Measurements from ENCODE around the gene SYCP3. TPM values are rescaled to one million over a fixed set of nuclear protein-coding genes. Genes with fewer than 3 reads are reported as not detected.

Gene SYCP3
- total RNA-seq, 1 experiment from 2014 or later, result 0.31 TPM

DNA sequence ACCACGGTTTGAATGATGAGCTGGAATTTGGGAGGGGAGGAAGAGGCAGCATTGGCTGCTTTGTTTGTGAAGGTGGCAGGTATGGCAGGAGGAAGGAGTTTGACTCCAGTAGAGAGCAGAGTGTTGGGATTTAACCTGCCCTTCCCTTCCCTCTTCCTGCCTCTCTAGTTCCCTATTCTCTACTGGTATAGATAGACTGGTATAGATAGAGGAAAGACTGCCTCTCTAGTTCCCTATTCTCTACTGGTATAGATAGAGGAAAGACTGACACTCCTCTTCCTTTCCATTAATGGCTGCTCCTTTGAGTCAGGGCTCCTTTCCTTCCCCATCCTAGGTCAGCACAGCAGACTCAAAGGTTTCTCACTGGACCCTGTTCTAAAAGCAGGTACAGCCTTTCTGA, 8.4 kb upstream of the SYCP3 start:
- no CpG with 5 or more reads among the region's 1 CpG for WGBS (ENCODE audit: extremely low coverage, insufficient read length, low lambda C conversion rate)
- Histone ChIP-seq H2BK120ac (ENCODE audit: low read depth, low read length, poor library complexity, severe bottlenecking) (no peak overlapping the region), H3K14ac (ENCODE audit: insufficient read depth, low read length) (no peak overlapping the region), H3K4me2 (ENCODE audit: insufficient read depth, insufficient read length, low read length) (no peak overlapping the region), H4K91ac (ENCODE audit: insufficient read length, low read depth, low read length) (no peak overlapping the region), H3K4me1 (ENCODE audit: insufficient read depth, low read length) (no peaks in the 10 kb centered on the region), H3K56ac (ENCODE audit: insufficient read length, low read depth, low read length) (no peak overlapping the region), H3K79me1 (ENCODE audit: insufficient read depth, low read depth, low read length, poor library complexity, severe bottlenecking) (no peaks in the 10 kb centered on the region), H2BK20ac (ENCODE audit: low read depth, low read length, poor library complexity, severe bottlenecking) (no peak overlapping the region), H2AK5ac (ENCODE audit: insufficient read length, low read length) (no peak overlapping the region), H3T11ph (ENCODE audit: low read length) (no peak overlapping the region), H3K9me3 (ENCODE audit: control insufficient read depth, low read depth, low read length) (no peaks in the 10 kb centered on the region), H3K9ac (ENCODE audit: extremely low read depth, insufficient read length, low read length) (no peak overlapping the region), H4K8ac (replicated peaks; ENCODE audit: insufficient read length, low read depth, low read length) (no peak overlapping the region), H3K18ac (ENCODE audit: insufficient read length, low read depth, low read length) (no peak overlapping the region), H3K79me2 (ENCODE audit: insufficient read depth, low read length) (no peaks in the 10 kb centered on the region), H2BK12ac (ENCODE audit: insufficient read length, low read depth, low read length) (no peak overlapping the region), H2BK5ac (ENCODE audit: insufficient read length, low read length) (no peak overlapping the region), H2AFZ (ENCODE audit: low read length) (no peak overlapping the region), H3K23me2 (ENCODE audit: insufficient read length, low read depth, low read length, poor library complexity, severe bottlenecking) (no peaks in the 10 kb centered on the region), H2BK15ac (ENCODE audit: low read depth, low read length) (no peak overlapping the region), H3K27ac (ENCODE audit: insufficient read length, low read depth, low read length) (no peak overlapping the region), H3K27me3 (ENCODE audit: insufficient read depth, low read length) (no peaks in the 10 kb centered on the region), H4K5ac (ENCODE audit: insufficient read length, low read depth, low read length) (no peak overlapping the region), H3K23ac (ENCODE audit: insufficient read length, low read depth, low read length) (no peak overlapping the region), H3K4ac (ENCODE audit: low read depth, low read length) (no peak overlapping the region), H4K20me1 (ENCODE audit: control insufficient read depth, insufficient read depth, insufficient read length) (no peaks in the 10 kb centered on the region)
- Mint-ChIP-seq H3K27ac (no peak overlapping the region), H3K9me3 (no peaks in the 10 kb centered on the region), H3K4me3 (no peak overlapping the region), H3K27me3 (ENCODE audit: low read depth) (no peaks in the 10 kb centered on the region), H3K36me3 (ENCODE audit: insufficient read depth in 1 of 3, low read depth in 3 of 3) (peaks cover 2 to 50% (median 50%) of the 10 kb centered on the region in 3 experiments; a peak in 6 of 7 replicates), H3K4me1 (peaks cover 10 to 11% of the 10 kb centered on the region in 2 experiments)
- no peak for TF ChIP-seq CTCF (conservative IDR thresholded peaks at IDR 0.05)
- DNase-seq, result no peak
